HEK293T (cell line): ENCODE results near the gene TAC3.

Source experiments
- CTCF ChIA-PET: fragments of 350-600 bp; formaldehyde crosslinking; extraction: SDS; loops from one replicate; lab custom pipeline; 2021; ENCODE audit warnings: antibody characterized with exemption, inconsistent platforms; lab: Yijun Ruan, JAX
- POLR2A ChIA-PET: fragments of 350-600 bp; formaldehyde crosslinking; extraction: SDS; loops from one replicate; lab custom pipeline; 2020; ENCODE audit warnings: antibody characterized with exemption, inconsistent platforms; lab: Yijun Ruan, JAX
- DNase-seq: peaks from one replicate; pipeline ENCODE4 v3.0.0; 2012; ENCODE audit warnings: mixed read lengths; ENCODE audit errors: extremely low spot score
- ARNT ChIP-seq: fragments of 450-650 bp; IDR thresholded peaks from 2 replicates; pipeline ENCODE4 v1.6.1; 2017; ENCODE audit warnings: mild to moderate bottlenecking
- BHLHE40 ChIP-seq: fragments of 450-650 bp; IDR thresholded peaks from 2 replicates; pipeline ENCODE4 v1.6.1; 2016; ENCODE audit warnings: mild to moderate bottlenecking, moderate library complexity, borderline replicate concordance
- CTBP1 ChIP-seq: fragments of 450-650 bp; IDR thresholded peaks from 2 replicates; pipeline ENCODE4 v1.6.1; 2016; ENCODE audit warnings: borderline replicate concordance
- ELF4 ChIP-seq: fragments of 450-650 bp; IDR thresholded peaks from 2 replicates; pipeline ENCODE4 v1.6.1; 2017; ENCODE audit warnings: antibody characterized with exemption
- FOXA1 ChIP-seq: fragments of 450-650 bp; IDR thresholded peaks from 2 replicates; pipeline ENCODE4 v1.6.1; 2016; ENCODE audit warnings: mild to moderate bottlenecking
- FOXK2 ChIP-seq: fragments of 450-650 bp; IDR thresholded peaks from 2 replicates; pipeline ENCODE4 v1.6.1; 2016; ENCODE audit warnings: mild to moderate bottlenecking
- FOXM1 ChIP-seq: fragments of 450-650 bp; IDR thresholded peaks from 2 replicates; pipeline ENCODE4 v1.6.1; 2017; ENCODE audit warnings: mild to moderate bottlenecking, borderline replicate concordance
- HDGF ChIP-seq: fragments of 450-650 bp; IDR thresholded peaks from 2 replicates; pipeline ENCODE4 v1.6.1; 2017; ENCODE audit warnings: antibody characterized with exemption, borderline replicate concordance
- L3MBTL2 ChIP-seq: fragments of 450-650 bp; conservative IDR thresholded peaks from 2 replicates; pipeline ENCODE4 v1.6.1; 2016; ENCODE audit warnings: mild to moderate bottlenecking
- LEF1 ChIP-seq: fragments of 450-650 bp; IDR thresholded peaks from 2 replicates; pipeline ENCODE4 v1.6.1; 2017; ENCODE audit warnings: mild to moderate bottlenecking, borderline replicate concordance
- NFRKB ChIP-seq: fragments of 450-650 bp; IDR thresholded peaks from 2 replicates; pipeline ENCODE4 v1.6.1; 2016; ENCODE audit warnings: mild to moderate bottlenecking, moderate library complexity
- SP1 ChIP-seq: fragments of 450-650 bp; IDR thresholded peaks from 2 replicates; pipeline ENCODE4 v1.6.1; 2017
- SUZ12 ChIP-seq: fragments of 450-650 bp; IDR thresholded peaks from 2 replicates; pipeline ENCODE4 v1.6.1; 2016; ENCODE audit warnings: mild to moderate bottlenecking
- TARDBP ChIP-seq: fragments of 450-650 bp; IDR thresholded peaks from 2 replicates; pipeline ENCODE4 v1.6.1; 2016
- ZNF384 ChIP-seq: fragments of 450-650 bp; IDR thresholded peaks from 2 replicates; pipeline ENCODE4 v1.6.1; 2016
- TF ChIP-seq, protein P1 (sequence below): fragments of 450-650 bp; IDR thresholded peaks from 2 replicates; pipeline ENCODE4 v1.6.1; 2016

TAC3 gene

DNA sequence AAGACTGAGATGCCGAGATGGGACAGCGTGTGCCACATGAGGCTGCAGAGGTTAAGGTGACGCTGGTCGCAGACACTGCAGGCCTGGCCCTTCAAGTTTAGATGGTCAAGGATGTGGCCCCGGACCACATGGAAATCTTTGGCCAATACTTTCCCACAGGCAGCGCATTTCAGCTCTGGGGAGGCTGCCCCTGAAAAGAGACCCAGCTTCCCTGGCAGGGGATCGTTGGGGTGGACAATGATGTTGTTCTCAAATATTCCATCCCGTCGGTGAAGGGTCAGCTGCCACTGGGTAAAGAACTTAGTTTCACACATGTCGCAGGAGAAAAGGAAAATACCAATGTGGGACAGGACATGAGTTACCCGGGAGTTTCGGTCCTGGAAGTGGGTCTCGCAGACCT is 12.9 kb downstream of the TAC3 start:
- no peak for DNase-seq
- TF ChIP-seq CTBP1 (no peak), L3MBTL2 (no peak), SUZ12 (no peak), FOXM1 (no peak), SP1 (no peak), ZNF384 (no peak), TARDBP (no peak), ELF4 (no peak), FOXA1 (no peak), NFRKB (no peak), LEF1 (no peak), BHLHE40 (no peak), FOXK2 (no peak), ARNT (no peak)
- ChIA-PET CTCF (interaction anchor here (0.7 to 1.7 kb wide), 3 partner anchors 15 to 250 kb away, joined by 3 to 5 read pairs (median 4); no protein-coding TSS in a partner anchor), POLR2A (interaction anchor here (1.2 kb wide), 1 partner anchor 278 kb away, joined by 4 read pairs; the partner anchor contains the start of gene NACA)

DNA sequence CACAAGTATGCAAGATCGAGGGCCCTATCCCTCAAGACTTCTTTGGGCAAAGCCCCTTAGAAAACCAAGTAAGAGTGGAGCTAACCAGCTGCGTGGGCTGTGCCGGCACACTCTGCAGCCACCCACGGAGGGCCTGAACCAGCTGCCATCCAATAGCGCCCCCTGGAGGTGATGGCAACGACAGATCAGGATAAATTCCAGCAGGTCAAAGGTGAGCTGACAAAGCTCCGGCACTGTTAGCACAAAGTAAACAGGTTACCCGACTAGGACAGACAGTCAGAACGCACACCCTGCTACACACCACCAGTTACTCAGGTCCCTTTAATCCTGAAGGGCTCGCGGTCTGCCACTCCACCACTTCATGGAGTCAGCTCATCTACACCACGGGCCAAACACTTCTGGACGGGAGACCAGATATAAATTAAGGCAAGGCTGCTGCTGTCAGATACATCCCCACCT is 14.9 kb downstream of the TAC3 start:
- POLR2A ChIA-PET = interaction anchor here (0.8 to 1.7 kb wide), 2 partner anchors 250 to 252 kb away, joined by 3 read pairs; no protein-coding TSS in a partner anchor
- CTCF ChIA-PET = interaction anchor here (0.6 to 2.0 kb wide), 12 partner anchors 9 to 676 kb away, joined by 3 to 17 read pairs (median 4); partner anchors contain the start of gene STAT6
- peak; percentile 81 for DNase-seq
- TF ChIP-seq CTBP1 = peak; percentile 27; the same call in 1 of the 2 replicates
- no peak for TF ChIP-seq SP1

DNA sequence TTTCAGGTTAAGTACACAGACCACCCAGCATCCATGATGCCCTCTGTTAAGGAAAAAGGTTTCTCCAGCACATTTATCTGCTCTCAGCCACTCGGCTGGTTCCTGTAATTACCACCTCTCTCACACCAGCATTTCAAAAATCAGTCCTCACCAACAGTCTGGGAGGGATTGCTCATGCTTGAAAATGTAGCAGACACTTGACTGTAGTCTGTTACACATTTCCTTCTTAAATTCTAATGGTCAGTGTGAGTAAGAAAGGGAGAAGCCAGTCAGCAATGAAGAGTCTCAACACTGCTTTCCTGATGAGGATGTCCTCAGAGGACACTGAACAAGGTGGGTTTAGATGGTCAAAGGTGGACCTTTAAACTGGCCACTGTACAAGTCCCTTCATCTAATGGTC is 15.9 kb downstream of the TAC3 start:
- TF ChIP-seq SUZ12 (no peak), BHLHE40 (no peak), ZNF384 (no peak), FOXK2 (no peak), SP1 (no peak), FOXM1 (no peak), ARNT (no peak), TARDBP (no peak), LEF1 (no peak)
- ChIA-PET CTCF (interaction anchor here (1.1 to 1.9 kb wide), 2 partner anchors 8 to 21 kb away, joined by 3 to 5 read pairs; no protein-coding TSS in a partner anchor), POLR2A (interaction anchor here (0.7 to 1.0 kb wide), 2 partner anchors 28 to 275 kb away, joined by 3 read pairs; partner anchors contain the start of gene NACA)
- DNase-seq = no peak

DNA sequence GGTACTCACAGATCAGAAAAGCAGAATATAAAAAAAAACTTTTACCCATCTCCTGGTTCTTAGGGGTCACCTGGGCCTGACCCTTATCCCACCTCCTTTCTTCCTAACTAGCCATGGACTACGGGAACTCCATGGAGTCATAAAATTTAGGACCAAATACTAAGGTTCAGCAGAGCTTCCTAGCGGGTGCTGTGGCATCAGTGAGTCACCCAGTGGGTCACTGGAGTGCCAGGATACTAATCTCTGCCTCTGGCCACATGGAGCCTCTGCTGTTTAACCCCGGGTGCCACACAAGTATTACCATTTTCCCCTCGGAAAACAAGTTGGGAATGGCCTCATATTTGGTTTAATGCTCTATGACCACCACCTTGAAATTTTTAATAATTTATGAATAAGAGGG is 16.9 kb downstream of the TAC3 start:
- ChIA-PET CTCF (interaction anchor here (1.1 kb wide), 1 partner anchor 9 kb away, joined by 3 read pairs; no protein-coding TSS in a partner anchor), POLR2A (no interaction called here)
- TF ChIP-seq L3MBTL2 (no peak), LEF1 (no peak), FOXK2 (no peak), ARNT (no peak), TARDBP (no peak), NFRKB (no peak), FOXA1 (no peak), FOXM1 (no peak), SUZ12 (no peak), ZNF384 (no peak), BHLHE40 (no peak), SP1 (no peak), HDGF (no peak), ELF4 (no peak), CTBP1 (no peak)
- TF ChIP-seq, protein P1, sequence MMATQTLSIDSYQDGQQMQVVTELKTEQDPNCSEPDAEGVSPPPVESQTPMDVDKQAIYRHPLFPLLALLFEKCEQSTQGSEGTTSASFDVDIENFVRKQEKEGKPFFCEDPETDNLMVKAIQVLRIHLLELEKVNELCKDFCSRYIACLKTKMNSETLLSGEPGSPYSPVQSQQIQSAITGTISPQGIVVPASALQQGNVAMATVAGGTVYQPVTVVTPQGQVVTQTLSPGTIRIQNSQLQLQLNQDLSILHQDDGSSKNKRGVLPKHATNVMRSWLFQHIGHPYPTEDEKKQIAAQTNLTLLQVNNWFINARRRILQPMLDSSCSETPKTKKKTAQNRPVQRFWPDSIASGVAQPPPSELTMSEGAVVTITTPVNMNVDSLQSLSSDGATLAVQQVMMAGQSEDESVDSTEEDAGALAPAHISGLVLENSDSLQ = no peak
- no peak for DNase-seq

DNA sequence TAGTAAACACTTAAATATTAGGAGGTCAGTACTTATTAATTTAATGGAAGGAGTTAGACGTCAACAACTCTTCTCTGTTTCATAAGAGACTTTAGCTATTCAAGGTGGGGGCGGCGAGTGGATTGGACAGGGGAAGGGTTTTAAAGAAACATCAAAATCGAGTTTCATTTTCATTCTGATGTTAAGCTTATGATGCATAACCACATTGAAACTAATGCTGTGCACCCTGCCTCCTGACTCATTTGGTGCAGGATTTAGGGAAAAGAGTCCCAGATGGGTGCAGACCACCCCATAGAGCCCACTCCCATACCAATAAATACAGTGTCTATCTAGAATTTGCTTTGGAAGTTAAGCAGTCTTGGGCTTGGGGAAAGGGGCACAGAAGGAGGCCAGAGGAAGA is 17.3 kb downstream of the TAC3 start:
- POLR2A ChIA-PET = no interaction called here
- TF ChIP-seq SUZ12 = no peak
- TF ChIP-seq NFRKB = no peak
- TF ChIP-seq, protein P1 = no peak
- no peak for TF ChIP-seq TARDBP
- no peak for TF ChIP-seq ZNF384
- no peak for TF ChIP-seq FOXA1
- no peak for TF ChIP-seq BHLHE40
- no peak for TF ChIP-seq LEF1
- no peak for TF ChIP-seq FOXM1
- no peak for TF ChIP-seq L3MBTL2
- no peak for TF ChIP-seq FOXK2
- TF ChIP-seq ARNT = no peak
- no peak for TF ChIP-seq CTBP1
- no peak for TF ChIP-seq SP1
- no peak for TF ChIP-seq HDGF
- no peak for TF ChIP-seq ELF4
- DNase-seq = no peak
- CTCF ChIA-PET = interaction anchor here (0.6 to 1.1 kb wide), 2 partner anchors 10 to 242 kb away, joined by 3 to 4 read pairs; no protein-coding TSS in a partner anchor

DNA sequence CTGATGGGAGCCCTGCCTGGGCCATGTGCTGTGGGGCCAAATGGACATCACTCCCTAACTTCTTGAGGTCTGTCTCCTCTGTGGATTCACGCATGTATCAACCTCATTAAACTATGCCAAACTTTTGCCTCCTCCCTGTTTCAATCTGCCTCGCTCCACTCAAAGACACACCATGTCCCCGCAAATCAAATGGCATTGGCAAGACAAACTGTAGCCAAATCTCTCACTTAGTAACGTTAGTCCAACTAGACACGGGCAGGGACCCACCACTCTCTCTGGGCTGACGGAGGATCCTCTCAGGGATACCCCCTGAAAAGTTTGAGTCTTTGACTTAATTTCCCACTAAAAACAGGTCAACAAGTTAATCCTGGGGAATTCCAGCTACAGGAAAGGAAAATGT is 18.0 kb downstream of the TAC3 start:
- ChIA-PET POLR2A (no interaction called here), CTCF (interaction anchor here (0.6 kb wide), 1 partner anchor 241 kb away, joined by 4 read pairs; no protein-coding TSS in a partner anchor)
- DNase-seq = no peak
- TF ChIP-seq, protein P1 = no peak
- TF ChIP-seq ELF4 (no peak), ZNF384 (no peak), CTBP1 (no peak), FOXK2 (no peak), LEF1 (no peak), L3MBTL2 (no peak), FOXA1 (no peak), SUZ12 (no peak), NFRKB (no peak), HDGF (no peak), FOXM1 (no peak), TARDBP (no peak), BHLHE40 (no peak), SP1 (no peak), ARNT (no peak)
